C4-2B (cell line): ENCODE data around the gene NPAS3.

Experiments used
- CTCF ChIP-seq: fragments of 450-650 bp; conservative IDR thresholded peaks from 2 replicates; pipeline ENCODE4 v1.5.1; 2017; ENCODE audit warnings: mild to moderate bottlenecking
- ZFX ChIP-seq: fragments of 450-650 bp; IDR thresholded peaks from 2 replicates; pipeline ENCODE4 v1.6.1; 2017

DNA sequence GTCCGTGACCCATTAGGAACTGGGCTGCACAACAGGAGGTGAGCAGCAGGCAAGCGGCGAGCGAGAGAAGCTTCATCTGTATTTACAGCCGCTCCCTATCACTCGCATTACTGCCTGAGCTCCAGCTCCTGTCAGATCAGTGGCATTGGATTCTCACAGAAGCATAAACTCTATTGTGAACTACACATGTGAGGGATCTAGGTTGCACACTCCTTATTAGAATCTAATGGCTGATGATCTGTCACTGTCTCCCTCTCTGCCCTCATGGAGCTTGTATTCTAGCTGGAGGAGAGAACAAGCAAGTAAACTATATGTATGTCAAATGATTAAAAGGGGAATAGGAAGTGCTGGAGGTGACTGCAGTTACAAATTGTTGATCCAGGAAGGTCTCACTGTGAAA is 533.1 kb downstream of the NPAS3 start:
- no peak for TF ChIP-seq CTCF
- no peak for TF ChIP-seq ZFX
